ENCODE results near the gene TEX22.

TEX22 gene

GRCh38 chr14:105366386-105367074 lies 31.8 kb upstream of the TEX22 start:
- in situ Hi-C loops (cut with MboI; ENCODE audit: low sequenced_read_pairs) = no loop called here

DNA sequence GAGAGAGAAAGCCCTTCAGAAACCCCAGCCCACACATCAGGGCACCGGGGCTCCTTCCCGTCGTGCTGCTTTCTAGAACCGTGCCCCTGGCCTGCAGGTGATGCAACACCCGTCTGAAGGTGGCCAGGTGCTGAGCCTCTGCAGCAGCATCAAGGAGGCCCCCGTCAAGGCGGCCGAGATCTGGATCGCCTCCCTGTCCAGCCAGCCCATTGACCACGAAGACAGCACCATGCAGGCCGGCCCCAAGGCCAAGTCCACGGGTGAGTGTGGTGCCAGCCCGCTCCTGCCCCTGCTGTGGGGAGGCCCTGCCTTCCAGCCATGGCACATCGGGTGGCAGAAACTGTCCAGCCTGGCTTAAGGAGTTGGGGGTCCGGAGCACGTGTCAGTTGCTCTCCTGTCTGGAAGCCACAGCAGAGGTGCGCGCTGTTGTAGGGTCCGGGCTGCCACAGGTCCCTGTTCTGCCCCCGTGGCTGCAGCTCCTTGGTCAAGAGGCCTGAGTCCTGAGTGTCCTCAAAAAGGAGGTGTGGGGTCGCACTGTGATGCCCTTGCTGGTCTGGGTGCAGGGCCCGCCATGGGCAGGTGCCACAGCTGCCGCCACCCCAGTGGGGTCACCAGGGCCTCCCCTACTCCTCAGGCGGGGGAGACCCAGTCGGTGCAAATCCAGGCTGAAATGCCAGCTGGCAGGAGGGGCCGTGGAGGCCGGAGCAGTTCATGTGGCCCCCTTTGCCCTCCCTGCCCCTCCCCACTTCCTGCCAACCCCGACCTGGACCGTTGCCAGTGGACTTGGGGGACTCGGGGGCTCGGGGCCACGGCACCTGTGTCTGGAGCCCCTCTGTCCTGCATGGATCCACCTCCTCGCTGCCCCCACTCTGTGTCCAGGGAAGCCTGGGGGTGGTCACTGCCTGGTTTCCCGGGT lies 31.0 kb upstream of the TEX22 start:
- in situ Hi-C loops (cut with MboI; ENCODE audit: low sequenced_read_pairs) = no loop called here

DNA sequence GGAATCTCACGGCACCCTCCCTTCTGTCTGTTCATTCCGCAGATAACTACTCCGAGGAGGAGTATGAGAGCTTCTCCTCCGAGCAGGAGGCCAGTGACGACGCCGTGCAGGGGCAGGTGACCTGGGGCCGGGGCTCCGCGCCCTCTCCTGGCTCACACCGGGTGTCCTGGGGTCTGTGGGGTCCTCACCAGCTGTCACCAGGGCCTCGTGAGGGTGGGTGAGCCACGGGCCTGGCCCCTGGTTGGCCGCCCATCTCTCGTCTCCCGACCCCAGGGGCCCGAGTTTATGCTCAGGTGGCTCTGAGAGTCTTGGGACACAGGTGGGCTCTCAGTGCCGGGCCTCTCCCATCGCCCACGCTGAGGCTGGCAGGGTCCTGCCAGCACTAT lies 30.3 kb upstream of the TEX22 start:
- in situ Hi-C loops (cut with MboI; ENCODE audit: low sequenced_read_pairs) = no loop called here

DNA sequence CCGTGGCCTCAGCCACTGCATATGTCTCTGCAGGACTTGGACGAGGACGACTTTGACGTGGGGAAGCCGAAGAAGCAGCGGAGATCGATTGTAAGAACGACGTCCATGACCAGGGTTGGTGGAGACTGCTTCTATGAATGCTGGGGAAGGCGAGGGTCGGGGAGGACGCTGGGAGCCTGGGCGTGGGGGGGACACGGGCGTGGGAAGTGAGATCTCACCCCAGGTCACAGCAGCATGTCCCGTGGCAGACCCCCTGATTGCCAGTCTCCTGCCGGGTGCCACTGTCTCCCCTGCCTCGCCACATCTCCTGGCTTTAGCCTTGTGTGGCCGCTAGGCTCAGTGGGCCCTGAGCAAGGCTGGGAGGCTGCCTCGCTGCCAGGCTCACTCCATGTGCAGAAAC lies 29.9 kb upstream of the TEX22 start:
- in situ Hi-C loops (cut with MboI; ENCODE audit: low sequenced_read_pairs) = no loop called here

DNA sequence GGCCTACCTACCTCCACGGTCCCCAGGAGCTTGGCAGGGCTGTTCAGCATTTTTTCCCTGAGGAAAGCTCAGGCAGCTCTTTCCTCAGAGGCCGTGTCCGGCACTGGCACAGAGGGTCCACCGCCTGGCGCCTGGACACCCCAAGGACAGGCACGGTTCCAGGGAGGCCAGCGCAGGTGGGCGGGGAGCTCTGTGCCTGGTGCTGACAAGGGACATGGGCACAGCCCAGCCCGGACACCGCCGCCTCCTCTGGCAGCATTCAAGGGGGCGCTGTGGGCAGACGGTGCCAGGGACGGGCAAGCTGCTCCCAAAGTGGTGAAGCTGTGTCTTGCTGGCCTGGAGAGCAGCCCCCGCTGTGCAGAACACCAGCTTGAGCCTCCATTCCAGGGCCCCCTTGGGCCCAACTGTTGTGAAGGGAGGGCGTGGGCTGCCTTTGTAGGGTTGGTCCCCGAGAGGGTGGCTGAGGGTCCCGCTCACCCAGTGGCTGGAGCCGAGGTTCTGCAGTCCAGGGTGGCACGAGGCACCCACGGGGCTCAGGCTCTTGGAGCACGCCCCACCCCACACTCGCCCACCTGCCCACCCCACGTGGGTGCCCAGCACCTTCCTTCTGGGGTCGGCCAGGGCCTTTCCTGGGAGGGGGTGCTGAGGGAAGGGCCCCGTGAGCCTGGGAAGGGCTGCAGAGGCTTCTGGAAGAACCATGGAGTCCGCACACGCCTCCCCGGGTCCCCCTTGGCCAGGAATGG lies 29.3 kb upstream of the TEX22 start:
- in situ Hi-C loops (cut with MboI; ENCODE audit: low sequenced_read_pairs) = no loop called here

GRCh38 chr14:105369653-105370040 lies 28.7 kb upstream of the TEX22 start:
- in situ Hi-C loops (cut with MboI; ENCODE audit: low sequenced_read_pairs) = no loop called here

- in situ Hi-C loops (cut with MboI; ENCODE audit: low sequenced_read_pairs) = no loop called here
Observed at GRCh38 chr14:105374389-105374788, 23.9 kb upstream of the TEX22 start.

DNA sequence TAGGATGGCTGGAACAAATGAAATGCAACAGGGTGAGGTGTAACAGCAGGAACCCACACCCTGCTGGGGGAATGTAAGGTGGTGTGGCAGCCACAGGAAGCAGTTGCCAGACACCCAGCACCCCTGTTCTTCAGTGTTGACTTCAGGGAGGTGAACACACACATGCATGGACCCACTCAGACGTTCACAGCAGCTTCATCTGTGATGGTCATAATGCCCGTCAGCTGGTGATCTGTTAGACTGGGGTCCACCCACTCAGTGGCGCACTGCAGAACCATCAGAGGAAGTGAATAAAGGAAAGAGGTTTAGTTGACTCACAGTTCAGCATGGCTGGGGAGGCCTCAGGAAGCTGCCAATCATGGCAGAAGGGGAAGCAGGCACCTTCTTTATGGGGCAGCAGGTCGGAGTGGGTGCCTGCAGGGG lies 22.7 kb upstream of the TEX22 start:
- in situ Hi-C loops (cut with MboI; ENCODE audit: low sequenced_read_pairs) = no loop called here

GRCh38 chr14:105376521-105377440 lies 21.6 kb upstream of the TEX22 start:
- in situ Hi-C loops (cut with MboI; ENCODE audit: low sequenced_read_pairs) = no loop called here

- in situ Hi-C loops (cut with MboI; ENCODE audit: low sequenced_read_pairs) = no loop called here
Observed at GRCh38 chr14:105377555-105378182, 20.7 kb upstream of the TEX22 start.

DNA sequence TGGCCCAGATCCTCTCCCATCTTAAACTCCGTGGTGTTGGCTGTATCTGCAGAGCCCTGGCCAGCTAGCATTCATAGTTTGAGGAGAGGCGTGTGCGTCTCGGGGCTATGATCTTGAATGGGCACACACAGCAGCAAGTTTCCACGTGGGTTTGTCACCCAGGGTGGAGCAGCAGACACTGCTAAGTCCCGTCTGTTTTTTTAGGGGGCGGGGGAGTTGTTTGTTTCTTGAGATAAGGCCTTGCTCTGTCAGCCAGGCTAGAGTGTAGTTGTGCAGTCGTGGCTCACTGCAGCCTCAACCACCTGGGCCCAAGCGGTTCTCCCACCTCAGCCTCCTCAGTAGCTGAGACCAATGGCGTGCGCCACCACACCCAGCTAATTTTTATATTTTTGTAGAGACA lies 20.1 kb upstream of the TEX22 start:
- in situ Hi-C loops (cut with MboI; ENCODE audit: low sequenced_read_pairs) = no loop called here

DNA sequence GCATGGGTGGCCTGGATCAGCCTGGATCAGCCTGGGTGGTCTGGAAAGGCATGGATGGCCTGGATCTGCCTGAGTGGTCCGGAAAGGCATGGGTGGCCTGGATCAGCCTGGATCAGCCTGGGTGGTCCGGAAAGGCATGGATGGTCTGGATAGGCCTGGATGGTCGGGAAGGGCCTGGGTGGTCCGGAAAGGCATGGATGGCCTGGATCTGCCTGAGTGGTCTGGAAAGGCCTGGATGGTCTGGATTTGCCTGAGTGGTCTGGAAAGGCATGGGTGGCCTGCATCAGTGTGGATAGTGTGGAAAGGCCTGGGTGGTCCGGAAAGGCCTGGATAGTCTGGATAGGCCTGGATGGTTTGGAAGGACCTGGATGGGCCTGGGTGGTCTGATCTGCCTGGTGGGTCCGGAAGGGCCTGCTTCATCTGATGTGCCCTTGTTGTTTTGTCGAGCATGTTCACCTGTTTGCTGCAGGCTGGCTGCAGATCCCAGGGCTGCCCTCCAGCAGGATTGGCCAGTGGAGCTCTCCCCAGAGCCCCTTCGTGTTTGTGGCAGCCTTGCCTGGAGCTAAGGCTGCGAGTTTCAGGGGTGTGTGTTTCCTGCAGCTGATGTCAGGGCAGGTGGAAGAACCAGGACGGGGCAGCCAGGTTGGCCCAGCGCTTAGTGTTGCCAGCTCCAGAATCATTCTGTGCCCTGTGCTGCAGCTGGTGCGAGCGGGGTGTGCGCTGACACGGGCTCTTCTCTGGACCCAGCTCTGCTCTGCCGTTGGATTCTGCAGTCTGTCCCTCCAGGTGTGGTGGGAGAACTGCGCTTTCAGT lies 19.3 kb upstream of the TEX22 start:
- in situ Hi-C loops (cut with MboI; ENCODE audit: low sequenced_read_pairs) = no loop called here

DNA sequence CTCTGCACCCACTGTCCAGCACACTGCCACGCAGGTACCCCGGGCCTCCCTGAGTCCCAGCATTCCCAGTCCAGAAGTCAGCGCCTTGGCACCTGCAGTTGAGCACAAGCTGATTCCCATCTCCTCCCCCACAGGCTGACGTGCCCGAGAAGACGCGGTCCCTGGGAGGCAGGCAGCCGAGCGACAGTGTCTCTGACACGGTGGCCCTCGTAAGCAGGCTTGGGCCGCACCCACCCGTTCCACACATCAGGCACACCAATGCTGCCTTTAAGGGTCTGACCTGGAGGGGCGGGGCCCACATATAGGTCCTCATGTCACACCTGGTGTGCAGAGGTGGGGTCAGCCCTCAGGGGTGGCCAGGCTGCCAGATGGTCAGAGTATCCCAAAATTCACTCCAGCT lies 18.4 kb upstream of the TEX22 start:
- in situ Hi-C loops (cut with MboI; ENCODE audit: low sequenced_read_pairs) = no loop called here

GRCh38 chr14:105380756-105381155 lies 17.6 kb upstream of the TEX22 start:
- in situ Hi-C loops (cut with MboI; ENCODE audit: low sequenced_read_pairs) = no loop called here

GRCh38 chr14:105381446-105382342 lies 16.6 kb upstream of the TEX22 start:
- in situ Hi-C loops (cut with MboI; ENCODE audit: low sequenced_read_pairs) = no loop called here

- in situ Hi-C loops (cut with MboI; ENCODE audit: low sequenced_read_pairs) = no loop called here
Observed at GRCh38 chr14:105382343-105383082, 15.8 kb upstream of the TEX22 start.

GRCh38 chr14:105383083-105383730 lies 15.1 kb upstream of the TEX22 start:
- in situ Hi-C loops (cut with MboI; ENCODE audit: low sequenced_read_pairs) = no loop called here
